Sigmoid colon (tissue), 4 donors: ENCODE data around the gene PRRX1.

Experiments
- EP300 ChIP-seq, 4 donors: sonication (generic); formaldehyde crosslinking; IDR thresholded peaks; one replicate each; pipeline ENCODE4 v1.6.1; 2017; ENCODE audit warnings: antibody characterized with exemption in 4 of 4
- POLR2A ChIP-seq, 2 donors: fragments of 450-650 bp; IDR thresholded peaks; one replicate each; pipeline ENCODE4 v1.6.1; 2016; ENCODE audit warnings: antibody characterized with exemption in 2 of 2, mild to moderate bottlenecking in 2 of 2, moderate library complexity in 2 of 2
- POLR2AphosphoS5 ChIP-seq, 4 donors: sonication (generic); formaldehyde crosslinking; IDR thresholded peaks; one replicate each; pipeline ENCODE4 v1.6.1; 2017; ENCODE audit warnings: antibody characterized with exemption in 4 of 4
- TF ChIP-seq, protein P1 (sequence below), 4 experiments: fragments of 450-650 bp in 3 of 4; fragments of 200-600 bp in 1 of 4; IDR thresholded peaks; one replicate each; pipeline ENCODE4 v1.5.1; 2016 to 2019; ENCODE audit warnings: antibody characterized with exemption in 4 of 4, mild to moderate bottlenecking in 3 of 4, moderate library complexity in 2 of 4

DNA sequence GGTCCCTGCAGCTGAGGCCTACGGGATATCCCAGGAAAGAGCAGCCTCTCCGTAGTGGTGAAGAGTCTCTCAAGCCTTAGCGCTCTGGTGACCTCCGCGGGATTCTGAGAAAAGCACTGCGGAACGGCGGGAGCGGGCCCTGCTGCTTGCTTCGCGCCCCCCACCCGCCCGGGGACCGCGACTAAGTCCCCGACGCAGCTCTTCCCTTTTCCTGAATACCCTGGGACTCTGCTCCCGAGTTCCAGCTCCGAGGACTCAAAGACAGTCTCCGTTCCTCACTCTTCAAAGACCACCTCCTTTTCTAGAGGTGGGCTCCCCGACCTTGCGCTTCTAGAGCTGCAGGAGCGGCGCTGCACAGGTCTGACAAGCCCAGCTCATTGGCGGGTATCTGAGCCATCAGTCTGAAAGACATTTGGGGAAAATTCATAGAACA is 3.6 kb upstream of the PRRX1 start:
- no peak for TF ChIP-seq POLR2A (IDR thresholded peaks at IDR 0.05)
- TF ChIP-seq, protein P1, sequence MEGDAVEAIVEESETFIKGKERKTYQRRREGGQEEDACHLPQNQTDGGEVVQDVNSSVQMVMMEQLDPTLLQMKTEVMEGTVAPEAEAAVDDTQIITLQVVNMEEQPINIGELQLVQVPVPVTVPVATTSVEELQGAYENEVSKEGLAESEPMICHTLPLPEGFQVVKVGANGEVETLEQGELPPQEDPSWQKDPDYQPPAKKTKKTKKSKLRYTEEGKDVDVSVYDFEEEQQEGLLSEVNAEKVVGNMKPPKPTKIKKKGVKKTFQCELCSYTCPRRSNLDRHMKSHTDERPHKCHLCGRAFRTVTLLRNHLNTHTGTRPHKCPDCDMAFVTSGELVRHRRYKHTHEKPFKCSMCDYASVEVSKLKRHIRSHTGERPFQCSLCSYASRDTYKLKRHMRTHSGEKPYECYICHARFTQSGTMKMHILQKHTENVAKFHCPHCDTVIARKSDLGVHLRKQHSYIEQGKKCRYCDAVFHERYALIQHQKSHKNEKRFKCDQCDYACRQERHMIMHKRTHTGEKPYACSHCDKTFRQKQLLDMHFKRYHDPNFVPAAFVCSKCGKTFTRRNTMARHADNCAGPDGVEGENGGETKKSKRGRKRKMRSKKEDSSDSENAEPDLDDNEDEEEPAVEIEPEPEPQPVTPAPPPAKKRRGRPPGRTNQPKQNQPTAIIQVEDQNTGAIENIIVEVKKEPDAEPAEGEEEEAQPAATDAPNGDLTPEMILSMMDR (IDR thresholded peaks at IDR 0.05), result no peak
- TF ChIP-seq POLR2AphosphoS5 (IDR thresholded peaks at IDR 0.05), result no peak
- TF ChIP-seq EP300 (IDR thresholded peaks at IDR 0.05), result no peak
